ENCODE measurements around the gene ADAMTS15.

ADAMTS15 gene

DNA sequence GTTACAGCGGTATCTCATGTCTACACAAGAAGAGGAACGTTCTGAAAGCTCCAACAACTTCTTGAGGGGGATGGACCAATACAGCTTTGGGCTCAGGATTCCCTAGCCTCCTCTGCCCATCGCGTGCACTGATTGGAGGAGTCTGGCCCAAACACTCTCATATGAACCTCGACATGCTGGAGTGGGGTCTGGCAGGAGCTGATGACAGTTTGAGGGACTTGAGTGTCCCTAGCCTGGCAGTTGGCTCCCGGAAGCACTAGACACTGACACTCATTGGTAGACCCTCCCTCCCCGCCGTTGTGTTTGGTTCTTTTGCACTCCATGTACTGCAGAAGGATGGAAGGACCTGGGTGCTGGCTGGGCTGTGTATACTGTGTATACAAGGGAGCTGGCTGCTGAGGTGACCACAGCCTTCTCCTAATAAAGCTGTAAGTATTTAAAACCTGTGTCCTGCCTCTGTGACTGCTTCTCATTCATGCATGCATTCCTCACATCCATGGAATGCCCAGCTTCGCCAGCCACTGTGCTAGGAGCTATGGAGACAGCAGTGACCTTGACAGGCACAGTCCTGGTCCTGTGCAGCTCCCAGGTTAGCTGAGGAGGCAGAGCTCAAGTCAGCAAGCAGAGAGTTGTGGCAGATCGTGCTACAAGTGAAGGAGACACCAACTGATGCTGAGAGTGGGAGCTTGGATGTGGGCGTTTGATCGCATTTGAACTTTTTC lies 27.9 kb downstream of the ADAMTS15 start:
- in situ Hi-C loops (cut with MboI; ENCODE audit: low sequenced_read_pairs, unreplicated experiment), result no loop called here
- TF ChIP-seq, protein P1, sequence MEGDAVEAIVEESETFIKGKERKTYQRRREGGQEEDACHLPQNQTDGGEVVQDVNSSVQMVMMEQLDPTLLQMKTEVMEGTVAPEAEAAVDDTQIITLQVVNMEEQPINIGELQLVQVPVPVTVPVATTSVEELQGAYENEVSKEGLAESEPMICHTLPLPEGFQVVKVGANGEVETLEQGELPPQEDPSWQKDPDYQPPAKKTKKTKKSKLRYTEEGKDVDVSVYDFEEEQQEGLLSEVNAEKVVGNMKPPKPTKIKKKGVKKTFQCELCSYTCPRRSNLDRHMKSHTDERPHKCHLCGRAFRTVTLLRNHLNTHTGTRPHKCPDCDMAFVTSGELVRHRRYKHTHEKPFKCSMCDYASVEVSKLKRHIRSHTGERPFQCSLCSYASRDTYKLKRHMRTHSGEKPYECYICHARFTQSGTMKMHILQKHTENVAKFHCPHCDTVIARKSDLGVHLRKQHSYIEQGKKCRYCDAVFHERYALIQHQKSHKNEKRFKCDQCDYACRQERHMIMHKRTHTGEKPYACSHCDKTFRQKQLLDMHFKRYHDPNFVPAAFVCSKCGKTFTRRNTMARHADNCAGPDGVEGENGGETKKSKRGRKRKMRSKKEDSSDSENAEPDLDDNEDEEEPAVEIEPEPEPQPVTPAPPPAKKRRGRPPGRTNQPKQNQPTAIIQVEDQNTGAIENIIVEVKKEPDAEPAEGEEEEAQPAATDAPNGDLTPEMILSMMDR (IDR thresholded peaks at IDR 0.05; ENCODE audit: borderline replicate concordance, control extremely low read depth, extremely low read depth, insufficient read depth, missing control alignments), result no peak
- DNase-seq (ENCODE audit: low spot score), result peak; percentile 18

DNA sequence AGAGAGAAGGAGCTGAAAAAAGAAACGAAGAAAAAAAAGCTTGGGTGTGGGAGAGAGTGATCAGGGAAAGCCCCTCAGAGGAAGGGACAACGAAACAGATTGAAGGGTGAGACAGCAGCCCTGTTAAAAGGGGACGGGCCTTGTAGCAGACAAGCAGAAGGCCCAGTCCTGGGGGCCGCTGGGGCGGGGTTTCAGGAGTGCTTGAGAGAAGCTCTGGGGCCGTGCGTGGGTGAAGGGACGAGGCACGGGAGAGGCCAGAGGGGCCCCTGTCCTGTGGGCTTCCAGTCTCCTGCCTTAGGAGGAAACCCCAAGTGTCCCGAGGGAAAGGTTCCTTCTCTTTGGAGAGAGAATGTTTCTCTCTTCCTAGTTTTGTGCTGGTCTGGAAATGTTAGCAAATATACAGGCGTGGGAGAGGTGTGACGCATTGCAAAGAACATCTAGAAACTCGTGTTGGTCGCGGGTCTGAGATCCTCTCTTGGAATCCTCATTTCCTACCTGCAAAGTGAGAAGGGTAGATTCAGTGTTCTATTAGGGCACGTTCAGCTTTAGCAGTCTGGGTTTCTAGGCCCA lies 28.6 kb downstream of the ADAMTS15 start:
- TF ChIP-seq, protein P1 (IDR thresholded peaks at IDR 0.05; ENCODE audit: borderline replicate concordance, control extremely low read depth, extremely low read depth, insufficient read depth, missing control alignments), result no peak
- in situ Hi-C loops (cut with MboI; ENCODE audit: low sequenced_read_pairs, unreplicated experiment), result no loop called here
- peak; percentile 37 for DNase-seq (ENCODE audit: low spot score)

DNA sequence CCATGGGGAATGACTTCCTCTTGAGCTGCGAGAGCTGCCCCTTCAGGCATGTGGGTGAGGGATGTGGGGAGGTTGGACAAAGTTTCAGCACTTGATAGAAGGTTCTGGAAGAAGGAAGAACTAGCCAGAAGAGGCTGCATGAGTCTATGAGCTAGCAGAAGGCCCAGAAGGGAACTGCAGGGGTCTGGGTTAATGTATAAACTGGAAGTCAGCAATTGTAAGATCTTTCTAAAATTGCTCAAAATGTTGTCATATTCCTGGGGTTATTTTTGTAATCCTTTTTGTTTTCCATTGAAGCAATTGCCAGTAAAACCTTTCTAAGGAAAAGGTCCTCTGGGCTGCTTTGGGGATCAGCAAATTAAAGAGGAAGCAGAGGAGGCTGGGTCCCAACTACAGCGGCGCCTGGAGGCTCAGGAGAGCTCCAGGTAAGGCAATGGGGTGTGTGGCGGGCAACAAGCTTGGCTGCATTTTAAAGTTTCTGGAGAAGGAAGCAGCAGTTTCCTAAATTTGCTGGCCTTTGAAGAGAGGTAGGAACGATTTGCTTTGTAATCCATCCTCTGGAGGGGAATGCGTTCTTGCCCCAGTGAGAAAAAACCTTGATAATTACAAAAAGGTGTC lies 29.2 kb downstream of the ADAMTS15 start:
- peak; percentile 12 for DNase-seq (ENCODE audit: low spot score)
- TF ChIP-seq, protein P1 (IDR thresholded peaks at IDR 0.05; ENCODE audit: borderline replicate concordance, control extremely low read depth, extremely low read depth, insufficient read depth, missing control alignments), result no peak
- in situ Hi-C loops (cut with MboI; ENCODE audit: low sequenced_read_pairs, unreplicated experiment), result no loop called here

DNA sequence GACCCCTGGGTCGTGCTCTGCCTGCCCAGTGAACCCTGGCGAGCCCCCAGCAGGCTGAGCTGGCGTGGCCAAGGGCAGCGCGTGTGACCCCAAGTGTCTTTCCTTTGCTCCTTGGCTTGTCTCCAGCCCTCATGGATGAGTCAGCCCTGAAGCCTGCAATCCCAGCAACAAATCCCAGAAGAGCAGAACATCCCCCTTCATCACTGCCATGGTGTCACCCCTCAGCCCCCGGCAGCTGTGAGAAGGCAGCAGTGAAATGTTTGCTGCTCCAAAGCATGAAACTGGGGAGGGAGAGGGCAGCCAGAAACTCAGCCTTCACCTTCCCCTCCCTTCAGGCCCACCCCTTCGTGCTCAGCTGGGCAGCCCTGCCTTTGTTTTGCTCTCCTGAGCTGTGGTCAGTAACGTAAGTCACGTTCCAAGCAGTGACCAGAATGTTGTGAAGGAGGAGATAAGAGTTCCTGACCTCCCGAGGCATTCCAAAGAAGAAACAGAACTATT lies 29.8 kb downstream of the ADAMTS15 start:
- TF ChIP-seq, protein P1 (IDR thresholded peaks at IDR 0.05; ENCODE audit: borderline replicate concordance, control extremely low read depth, extremely low read depth, insufficient read depth, missing control alignments), result no peak
- DNase-seq (ENCODE audit: low spot score), result peak; percentile 16
- in situ Hi-C loops (cut with MboI; ENCODE audit: low sequenced_read_pairs, unreplicated experiment), result no loop called here

DNA sequence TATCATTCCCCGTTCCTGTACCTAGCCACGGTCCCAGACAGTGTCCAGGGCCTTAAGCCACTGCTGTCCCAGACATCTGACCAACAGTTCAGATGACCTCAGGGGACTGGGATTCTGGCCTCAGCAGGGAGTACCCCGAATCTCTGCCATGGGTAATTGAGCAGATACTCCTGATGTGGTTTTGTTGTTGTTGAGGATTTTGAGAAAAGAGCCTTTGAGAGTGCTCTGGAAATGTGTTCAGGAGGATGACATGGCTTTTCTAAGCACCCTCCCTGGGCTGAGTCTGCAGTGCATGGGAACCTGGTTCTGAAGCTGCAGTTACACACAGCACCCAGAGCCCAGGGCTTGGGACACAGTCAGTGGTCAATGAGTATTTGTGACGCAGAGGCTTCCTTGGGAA lies 30.4 kb downstream of the ADAMTS15 start:
- in situ Hi-C loops (cut with MboI; ENCODE audit: low sequenced_read_pairs, unreplicated experiment), result no loop called here
- DNase-seq (ENCODE audit: low spot score), result peak; percentile 10
- TF ChIP-seq, protein P1 (IDR thresholded peaks at IDR 0.05; ENCODE audit: borderline replicate concordance, control extremely low read depth, extremely low read depth, insufficient read depth, missing control alignments), result no peak

DNA sequence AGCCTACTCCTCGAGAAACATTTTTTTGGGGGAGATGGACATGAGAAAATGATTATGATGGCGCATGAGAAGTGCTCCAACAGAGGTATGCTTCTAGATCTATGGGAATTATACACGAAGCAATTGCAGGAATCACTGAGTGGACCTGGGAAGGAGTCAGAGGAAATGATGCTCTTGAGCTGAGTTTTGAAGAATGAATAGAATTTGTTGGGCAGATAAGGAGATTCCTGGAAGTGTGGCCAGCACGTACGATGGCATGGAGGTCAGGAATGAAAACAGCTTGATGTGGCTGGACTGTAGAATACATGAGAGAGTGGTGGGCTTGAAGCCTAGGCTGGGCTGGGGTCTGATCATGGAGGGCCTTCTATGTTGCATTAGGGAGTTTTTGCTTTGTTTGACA lies 31.7 kb downstream of the ADAMTS15 start:
- TF ChIP-seq, protein P1 (IDR thresholded peaks at IDR 0.05; ENCODE audit: borderline replicate concordance, control extremely low read depth, extremely low read depth, insufficient read depth, missing control alignments), result no peak
- DNase-seq (ENCODE audit: low spot score), result no peak
- in situ Hi-C loops (cut with MboI; ENCODE audit: low sequenced_read_pairs, unreplicated experiment), result no loop called here

Measured in GM13976 (cell line).